Fibroblast of the aortic adventitia (primary cell): ENCODE results near the gene SLC25A18. TPM values are rescaled to one million over a fixed set of nuclear protein-coding genes. Genes with fewer than 3 reads are reported as not detected.

Experiments used
- DNase-seq: peaks from one replicate; pipeline ENCODE4 v3.0.0-alpha.2; 2010; ENCODE audit warnings: low read depth
- H3K4me3 ChIP-seq: 2 replicates; pipeline ENCODE4 v1.5.1; 2011; ENCODE audit warnings: low read depth, mild to moderate bottlenecking, control low read depth, low read length, moderate library complexity
- CTCF ChIP-seq: IDR thresholded peaks from 2 replicates; pipeline ENCODE4 v1.5.1; 2011; ENCODE audit warnings: mild to moderate bottlenecking, low read length, control low read depth, inconsistent platforms; ENCODE audit not compliant: insufficient read depth
- total RNA-seq: library from RNA; depleted of rRNA; stranded (reverse); fragments of >200 nt; gene quantifications from 2 replicates; pipeline ENCODE4 v1.2.3, GENCODE V29; 2012; ENCODE audit warnings: low replicate concordance

The SLC25A18 gene
- total RNA-seq, 1 donor, result not detected

- no peak overlapping the region for H3K4me3 ChIP-seq
- no peak for TF ChIP-seq CTCF
- no peak for DNase-seq
These were observed 26.1 kb upstream of the SLC25A18 start for GRCh38 chr22:17537155-17537554.

GRCh38 chr22:17540481-17540880 is 22.8 kb upstream of the SLC25A18 start:
- H3K4me3 ChIP-seq, result no peak overlapping the region
- no peak for TF ChIP-seq CTCF
- DNase-seq, result no peak

- DNase-seq, result no peak
- no peak overlapping the region for H3K4me3 ChIP-seq
- TF ChIP-seq CTCF, result no peak
These were observed 21.8 kb upstream of the SLC25A18 start for GRCh38 chr22:17541476-17541875.

- DNase-seq, result no peak
- TF ChIP-seq CTCF, result no peak
- no peak overlapping the region for H3K4me3 ChIP-seq
These were observed 20.8 kb upstream of the SLC25A18 start for GRCh38 chr22:17542452-17542851.

- no peak for TF ChIP-seq CTCF
- no peak overlapping the region for H3K4me3 ChIP-seq
- no peak for DNase-seq
These were observed 15.1 kb upstream of the SLC25A18 start for GRCh38 chr22:17548010-17548755.

GRCh38 chr22:17548756-17549035 is 14.6 kb upstream of the SLC25A18 start:
- no peak overlapping the region for H3K4me3 ChIP-seq
- no peak for DNase-seq
- no peak for TF ChIP-seq CTCF

GRCh38 chr22:17549183-17549582 is 14.1 kb upstream of the SLC25A18 start:
- no peak for TF ChIP-seq CTCF
- no peak for DNase-seq
- no peak overlapping the region for H3K4me3 ChIP-seq
